Measurements from ENCODE around the gene BIN1. TPM values are rescaled to one million over a fixed set of nuclear protein-coding genes. Genes with fewer than 3 reads are reported as not detected.

Gene BIN1
- total RNA-seq, 2 donors from 2014 or later, result 24.4 to 43.5 TPM

DNA sequence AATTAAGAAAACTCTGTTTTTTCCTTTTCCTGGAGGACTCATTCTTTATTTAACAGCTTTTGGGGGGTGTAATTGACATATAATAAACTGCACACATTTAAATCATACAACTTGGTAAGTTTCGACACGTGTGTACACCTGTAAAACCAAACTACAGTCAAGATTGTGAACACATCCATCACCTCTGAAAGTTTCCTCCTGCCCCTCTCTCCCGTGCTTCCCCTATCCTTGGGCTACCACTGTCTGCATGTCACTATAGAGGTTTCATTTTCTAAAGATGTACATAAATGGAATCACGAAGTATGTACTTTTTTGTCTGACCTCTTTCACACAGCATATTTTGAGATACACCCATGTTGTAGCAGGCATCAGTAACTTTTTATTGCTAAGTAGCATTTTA, 100.0 kb downstream of the BIN1 start:
- no peak overlapping the region for H3K27ac ChIP-seq
- H3K4me1 ChIP-seq, result no peaks in the 10 kb centered on the region
- TF ChIP-seq POLR2A (IDR thresholded peaks at IDR 0.05), result no peak
- TF ChIP-seq, protein P1, sequence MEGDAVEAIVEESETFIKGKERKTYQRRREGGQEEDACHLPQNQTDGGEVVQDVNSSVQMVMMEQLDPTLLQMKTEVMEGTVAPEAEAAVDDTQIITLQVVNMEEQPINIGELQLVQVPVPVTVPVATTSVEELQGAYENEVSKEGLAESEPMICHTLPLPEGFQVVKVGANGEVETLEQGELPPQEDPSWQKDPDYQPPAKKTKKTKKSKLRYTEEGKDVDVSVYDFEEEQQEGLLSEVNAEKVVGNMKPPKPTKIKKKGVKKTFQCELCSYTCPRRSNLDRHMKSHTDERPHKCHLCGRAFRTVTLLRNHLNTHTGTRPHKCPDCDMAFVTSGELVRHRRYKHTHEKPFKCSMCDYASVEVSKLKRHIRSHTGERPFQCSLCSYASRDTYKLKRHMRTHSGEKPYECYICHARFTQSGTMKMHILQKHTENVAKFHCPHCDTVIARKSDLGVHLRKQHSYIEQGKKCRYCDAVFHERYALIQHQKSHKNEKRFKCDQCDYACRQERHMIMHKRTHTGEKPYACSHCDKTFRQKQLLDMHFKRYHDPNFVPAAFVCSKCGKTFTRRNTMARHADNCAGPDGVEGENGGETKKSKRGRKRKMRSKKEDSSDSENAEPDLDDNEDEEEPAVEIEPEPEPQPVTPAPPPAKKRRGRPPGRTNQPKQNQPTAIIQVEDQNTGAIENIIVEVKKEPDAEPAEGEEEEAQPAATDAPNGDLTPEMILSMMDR (IDR thresholded peaks at IDR 0.05), result no peak
- intact Hi-C loops (cut with DNase I), result no loop called here
- no peaks in the 10 kb centered on the region for H3K9me3 ChIP-seq
- ATAC-seq, result no peak
- no peak overlapping the region for H3K4me3 ChIP-seq
- 68 to 76% methylated on average over 4 of the region's 4 CpGs for WGBS, 2 donors
- H3K27me3 ChIP-seq, result no peaks in the 10 kb centered on the region
- no peaks in the 10 kb centered on the region for H3K36me3 ChIP-seq (replicated peaks in 1 of 2; ENCODE audit: insufficient read depth in 1 of 2, low read depth in 2 of 2)
- DNase-seq, result no peak

DNA sequence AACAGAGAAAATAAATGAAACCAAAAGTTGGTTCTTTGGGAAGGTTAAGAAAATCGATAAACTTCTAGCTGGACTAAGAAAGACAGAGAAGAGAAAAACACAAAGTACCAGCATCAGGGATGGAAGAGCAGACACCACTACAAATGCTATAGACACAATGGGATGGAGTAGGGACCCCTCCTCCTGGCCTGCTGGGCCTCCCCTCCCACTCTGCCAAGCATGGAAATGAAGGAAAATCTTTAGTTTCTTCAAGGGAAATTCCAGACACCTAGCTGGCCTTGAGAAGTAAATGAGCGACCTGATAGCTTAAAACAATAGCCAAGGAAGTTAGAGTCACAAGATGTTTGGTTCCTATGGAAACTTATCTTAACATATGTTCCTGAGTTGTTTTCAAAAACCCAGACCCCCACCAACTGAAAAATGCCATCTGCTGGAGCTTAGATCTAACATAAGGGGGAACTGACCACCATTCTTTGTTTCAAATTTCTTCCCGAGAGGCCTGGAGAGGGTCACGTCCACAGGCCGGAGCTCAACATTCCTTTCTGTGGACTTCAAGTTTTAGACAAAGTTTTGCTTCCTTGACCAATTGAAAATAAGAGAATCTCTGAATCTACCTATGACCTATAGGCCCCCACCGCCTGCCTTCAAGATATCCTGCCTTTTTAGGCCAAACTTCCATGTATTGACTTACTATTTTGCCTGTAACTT, 101.9 kb downstream of the BIN1 start:
- DNase-seq, result no peak
- Histone ChIP-seq H3K9me3 (no peaks in the 10 kb centered on the region), H3K27ac (no peak overlapping the region), H3K4me3 (no peak overlapping the region), H3K4me1 (no peaks in the 10 kb centered on the region), H3K27me3 (no peaks in the 10 kb centered on the region), H3K36me3 (replicated peaks in 1 of 2; ENCODE audit: insufficient read depth in 1 of 2, low read depth in 2 of 2) (no peaks in the 10 kb centered on the region)
- intact Hi-C loops (cut with DNase I), result no loop called here
- ATAC-seq, result no peak
- WGBS, 2 donors, result 83 to 90% methylated on average over 6 of the region's 6 CpGs
- TF ChIP-seq, protein P1 (IDR thresholded peaks at IDR 0.05), result no peak
- no peak for TF ChIP-seq POLR2A (IDR thresholded peaks at IDR 0.05)

DNA sequence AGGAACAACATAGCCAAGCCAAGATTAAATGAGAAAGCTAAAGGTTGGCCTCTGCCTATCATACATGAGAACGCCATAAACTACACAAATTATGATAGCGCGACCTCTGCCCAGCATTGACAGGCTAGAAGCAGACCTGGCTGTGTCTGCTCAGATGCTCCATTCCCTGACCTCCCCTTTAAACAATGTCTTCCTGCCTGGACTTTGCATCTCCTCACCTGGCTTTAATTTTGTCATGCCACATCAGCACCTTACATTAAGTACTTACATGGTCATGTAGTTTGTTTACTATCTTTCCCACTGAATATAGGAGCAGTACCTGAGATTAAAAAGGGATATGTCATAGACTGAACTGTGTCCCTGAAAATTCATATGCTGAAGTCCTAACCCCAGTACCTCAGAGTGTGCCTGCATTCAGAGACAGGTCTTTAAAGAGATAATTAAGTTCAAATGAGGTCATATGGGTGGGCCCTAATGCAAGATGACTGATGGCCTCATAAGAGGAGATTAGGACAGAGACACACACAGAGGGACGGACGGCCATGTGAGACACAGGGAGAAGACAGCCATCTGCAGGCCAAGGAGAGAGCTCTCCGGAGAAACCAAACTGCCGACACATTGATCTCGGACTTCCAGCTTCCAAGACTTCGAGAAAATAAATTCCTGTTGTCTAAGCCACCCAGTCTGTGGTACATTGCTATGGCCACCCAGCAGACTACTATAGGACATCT, 103.7 kb downstream of the BIN1 start:
- Histone ChIP-seq H3K9me3 (no peaks in the 10 kb centered on the region), H3K4me3 (no peak overlapping the region), H3K36me3 (replicated peaks in 1 of 2; ENCODE audit: insufficient read depth in 1 of 2, low read depth in 2 of 2) (no peaks in the 10 kb centered on the region), H3K27me3 (no peaks in the 10 kb centered on the region), H3K27ac (no peak overlapping the region), H3K4me1 (no peaks in the 10 kb centered on the region)
- ATAC-seq, result no peak
- no peak for DNase-seq
- intact Hi-C loops (cut with DNase I), result no loop called here
- TF ChIP-seq POLR2A (IDR thresholded peaks at IDR 0.05), result no peak
- TF ChIP-seq, protein P1 (IDR thresholded peaks at IDR 0.05), result no peak
- 72 to 81% methylated on average over 9 of the region's 9 CpGs for WGBS, 2 donors

GRCh38 chr2:127001751-127002150, 105.2 kb downstream of the BIN1 start:
- Histone ChIP-seq H3K27me3 (no peaks in the 10 kb centered on the region), H3K27ac (no peak overlapping the region), H3K9me3 (no peaks in the 10 kb centered on the region), H3K4me3 (no peak overlapping the region), H3K4me1 (peaks cover 5% of the 10 kb centered on the region), H3K36me3 (replicated peaks in 1 of 2; ENCODE audit: insufficient read depth in 1 of 2, low read depth in 2 of 2) (no peaks in the 10 kb centered on the region)
- DNase-seq (no peak), ATAC-seq (no peak)
- 71 to 91% methylated on average over 5 of the region's 5 CpGs for WGBS, 2 donors
- TF ChIP-seq, protein P1 (IDR thresholded peaks at IDR 0.05), result no peak
- TF ChIP-seq POLR2A (IDR thresholded peaks at IDR 0.05), result no peak
- intact Hi-C loops (cut with DNase I), result no loop called here
